LoVo (cell line): ENCODE data around the gene NRBP1.

Source experiments
- DNase-seq: peaks from one replicate; pipeline ENCODE4 v3.0.0-alpha.2; 2016; ENCODE audit warnings: low spot score

Gene NRBP1

DNA sequence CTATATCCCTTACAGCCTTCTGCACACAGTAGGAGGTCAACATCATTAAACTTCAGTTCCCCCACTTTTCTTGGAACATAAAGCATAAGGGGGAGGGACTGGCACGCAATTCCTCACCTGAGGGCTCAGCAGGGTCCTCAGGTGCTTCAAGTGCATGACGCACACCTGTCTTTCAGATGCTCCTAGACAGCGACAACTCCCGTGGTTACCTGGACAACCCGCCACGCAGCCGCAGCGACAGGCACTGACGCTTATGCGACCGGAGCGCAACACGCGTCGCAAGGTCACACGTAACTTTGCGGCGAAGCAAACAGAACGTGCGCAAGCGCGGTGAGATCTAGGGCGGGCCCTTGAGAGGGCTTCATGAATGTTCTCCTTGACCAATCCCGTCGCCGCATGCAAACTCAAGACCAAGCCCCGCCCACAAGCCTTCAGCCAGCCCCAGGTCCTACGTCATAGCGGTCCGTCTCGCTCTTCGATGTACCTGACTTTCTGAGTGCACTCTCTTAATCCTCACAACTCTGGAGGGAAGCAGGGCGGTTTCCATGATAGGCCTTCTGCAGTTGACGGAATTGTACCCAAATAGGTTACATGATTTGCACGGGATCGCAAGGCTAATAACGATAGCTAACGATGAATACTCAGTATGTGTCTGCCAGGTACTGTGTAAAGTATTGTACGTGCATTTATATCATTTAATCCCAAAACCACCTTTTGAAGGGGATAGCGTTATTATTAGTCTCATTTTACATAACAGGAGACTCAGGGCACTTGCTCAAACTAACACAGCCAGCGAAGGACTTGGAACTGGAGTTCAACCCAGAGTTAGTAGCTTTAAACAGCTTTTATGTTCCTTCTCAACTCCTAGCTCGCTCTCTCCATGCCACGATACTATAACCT, 61.3 kb downstream of the NRBP1 start, which contains the start of gene IFT172:
Gene IFT172, minus strand, starts transcription at position 246 of the 900 bp plus-strand sequence. Its CDS starts 90 bp downstream, at position 156.
- peak; percentile 100 for DNase-seq
